Adipose tissue (tissue), 3 donors: Measurements from ENCODE around the gene TM2D1. TPM values are rescaled to one million over a fixed set of nuclear protein-coding genes. Genes with fewer than 3 reads are reported as not detected.

Experiments used
- H3K27ac ChIP-seq: one replicate; pipeline ENCODE4 v1.5.1; 2013; ENCODE audit warnings: low read depth, low read length
- WGBS, 3 donors: extraction: QIAGEN DNeasy Blood & Tissue Kit; methylation state at CpG; one replicate each; pipeline ENCODE4 v1.1.7; 2013; 5-methylcytosine and 5-hydroxymethylcytosine counted together
- polyA plus RNA-seq, 3 donors: library from polyadenylated mRNA; stranded (reverse); fragments of 200-250 nt; gene quantifications; one replicate each; pipeline ENCODE4 v1.2.3, GENCODE V29; 2013
- donor health status: healthy with polysubstance abuse.
- donor health status: Bipolar disorder and iron deficiency.
- donor health status: healthy.

Gene TM2D1
- polyA plus RNA-seq, 3 donors: 18.4 to 29.0 (median 26.1) TPM

GRCh38 chr1:61659061-61659460 lies 65.9 kb downstream of the TM2D1 start:
- WGBS, 3 donors: 68 to 78% (median 73%) methylated on average over 2 of the region's 2 CpGs
- H3K27ac ChIP-seq: no peak overlapping the region

GRCh38 chr1:61655453-61655852 lies 69.5 kb downstream of the TM2D1 start:
- WGBS, 3 donors: 90 to 91% (median 91%) methylated on average over 3 of the region's 3 CpGs
- no peak overlapping the region for H3K27ac ChIP-seq

GRCh38 chr1:61654067-61654466 lies 70.9 kb downstream of the TM2D1 start:
- H3K27ac ChIP-seq: no peak overlapping the region
- 94 to 98% (median 94%) methylated on average over 30 of the region's 30 CpGs for WGBS, 3 donors

- 84 to 88% (median 86%) methylated on average over 5 of the region's 5 CpGs for WGBS, 3 donors
Observed at GRCh38 chr1:61648983-61649742, 75.8 kb downstream of the TM2D1 start.

GRCh38 chr1:61647142-61647541 lies 77.8 kb downstream of the TM2D1 start:
- 93 to 95% (median 95%) methylated on average over 2 of the region's 2 CpGs for WGBS, 3 donors
- H3K27ac ChIP-seq: no peak overlapping the region

More at GRCh38 chr1:61648983-61649742, 75.8 kb downstream of the TM2D1 start:
- no peak overlapping the region for H3K27ac ChIP-seq

- 86 to 95% (median 94%) methylated on average over 4 of the region's 4 CpGs for WGBS, 3 donors
- H3K27ac ChIP-seq: no peak overlapping the region
Observed at GRCh38 chr1:61645476-61645875, 79.5 kb downstream of the TM2D1 start.

- WGBS, 3 donors: 86 to 90% (median 89%) methylated on average over 4 of the region's 4 CpGs
- H3K27ac ChIP-seq: no peak overlapping the region
Observed at GRCh38 chr1:61644303-61644702, 80.6 kb downstream of the TM2D1 start.

- H3K27ac ChIP-seq: no peak overlapping the region
- 63 to 74% (median 67%) methylated on average over 5 of the region's 5 CpGs for WGBS, 3 donors
Observed at GRCh38 chr1:61642475-61643232, 82.3 kb downstream of the TM2D1 start.

- H3K27ac ChIP-seq: no peak overlapping the region
- 12 to 21% (median 17%) methylated on average over 23 of the region's 23 CpGs for WGBS, 3 donors
Observed at GRCh38 chr1:61641578-61642336, 83.2 kb downstream of the TM2D1 start.

- WGBS, 3 donors: 53 to 76% (median 55%) methylated on average over 22 of the region's 22 CpGs
- no peak overlapping the region for H3K27ac ChIP-seq
Observed at GRCh38 chr1:61640531-61641530, 84.1 kb downstream of the TM2D1 start.

GRCh38 chr1:61639608-61640336 lies 85.2 kb downstream of the TM2D1 start:
- WGBS, 3 donors: 91 to 95% (median 92%) methylated on average over 11 of the region's 11 CpGs
- H3K27ac ChIP-seq: no peak overlapping the region

GRCh38 chr1:61638911-61639605 lies 85.9 kb downstream of the TM2D1 start:
- 67 to 81% (median 67%) methylated on average over 3 of the region's 3 CpGs for whole genome bisulfite sequencing, 3 donors

GRCh38 chr1:61638296-61638695 lies 86.6 kb downstream of the TM2D1 start:
- no peak overlapping the region for H3K27ac ChIP-seq

More at GRCh38 chr1:61638911-61639605, 85.9 kb downstream of the TM2D1 start:
- no peak overlapping the region for H3K27ac ChIP-seq

GRCh38 chr1:61637470-61637869 lies 87.5 kb downstream of the TM2D1 start:
- H3K27ac ChIP-seq: no peak overlapping the region
- 97% methylated on average over 2 of the region's 2 CpGs for WGBS, 3 donors

More at GRCh38 chr1:61638296-61638695, 86.6 kb downstream of the TM2D1 start:
- 66 to 84% (median 66%) methylated on average over 2 of the region's 2 CpGs for WGBS, 3 donors

- WGBS, 3 donors: 27 to 63% (median 61%) methylated on average over 3 of the region's 3 CpGs
- H3K27ac ChIP-seq: no peak overlapping the region
Observed at GRCh38 chr1:61636814-61637213, 88.1 kb downstream of the TM2D1 start.

- H3K27ac ChIP-seq: no peak overlapping the region
- WGBS, 3 donors: 37 to 45% (median 44%) methylated on average over 4 of the region's 4 CpGs
Observed at GRCh38 chr1:61636376-61636775, 88.6 kb downstream of the TM2D1 start.

- WGBS, 3 donors: 71 to 88% (median 79%) methylated on average over 4 of the region's 4 CpGs
- H3K27ac ChIP-seq: no peak overlapping the region
Observed at GRCh38 chr1:61635557-61635956, 89.4 kb downstream of the TM2D1 start.
